Measurements from ENCODE around the gene GP5.

Gene GP5, protein sequence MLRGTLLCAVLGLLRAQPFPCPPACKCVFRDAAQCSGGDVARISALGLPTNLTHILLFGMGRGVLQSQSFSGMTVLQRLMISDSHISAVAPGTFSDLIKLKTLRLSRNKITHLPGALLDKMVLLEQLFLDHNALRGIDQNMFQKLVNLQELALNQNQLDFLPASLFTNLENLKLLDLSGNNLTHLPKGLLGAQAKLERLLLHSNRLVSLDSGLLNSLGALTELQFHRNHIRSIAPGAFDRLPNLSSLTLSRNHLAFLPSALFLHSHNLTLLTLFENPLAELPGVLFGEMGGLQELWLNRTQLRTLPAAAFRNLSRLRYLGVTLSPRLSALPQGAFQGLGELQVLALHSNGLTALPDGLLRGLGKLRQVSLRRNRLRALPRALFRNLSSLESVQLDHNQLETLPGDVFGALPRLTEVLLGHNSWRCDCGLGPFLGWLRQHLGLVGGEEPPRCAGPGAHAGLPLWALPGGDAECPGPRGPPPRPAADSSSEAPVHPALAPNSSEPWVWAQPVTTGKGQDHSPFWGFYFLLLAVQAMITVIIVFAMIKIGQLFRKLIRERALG

GRCh38 chr3:194399166-194399565, at the start of gene GP5:
GP5 (minus strand) TSS chr3:194399266; CDS start chr3:194398282, 984 bp downstream.
- no peak within 1 kb of the TSS for H3K27ac ChIP-seq
- TF ChIP-seq, protein P1, sequence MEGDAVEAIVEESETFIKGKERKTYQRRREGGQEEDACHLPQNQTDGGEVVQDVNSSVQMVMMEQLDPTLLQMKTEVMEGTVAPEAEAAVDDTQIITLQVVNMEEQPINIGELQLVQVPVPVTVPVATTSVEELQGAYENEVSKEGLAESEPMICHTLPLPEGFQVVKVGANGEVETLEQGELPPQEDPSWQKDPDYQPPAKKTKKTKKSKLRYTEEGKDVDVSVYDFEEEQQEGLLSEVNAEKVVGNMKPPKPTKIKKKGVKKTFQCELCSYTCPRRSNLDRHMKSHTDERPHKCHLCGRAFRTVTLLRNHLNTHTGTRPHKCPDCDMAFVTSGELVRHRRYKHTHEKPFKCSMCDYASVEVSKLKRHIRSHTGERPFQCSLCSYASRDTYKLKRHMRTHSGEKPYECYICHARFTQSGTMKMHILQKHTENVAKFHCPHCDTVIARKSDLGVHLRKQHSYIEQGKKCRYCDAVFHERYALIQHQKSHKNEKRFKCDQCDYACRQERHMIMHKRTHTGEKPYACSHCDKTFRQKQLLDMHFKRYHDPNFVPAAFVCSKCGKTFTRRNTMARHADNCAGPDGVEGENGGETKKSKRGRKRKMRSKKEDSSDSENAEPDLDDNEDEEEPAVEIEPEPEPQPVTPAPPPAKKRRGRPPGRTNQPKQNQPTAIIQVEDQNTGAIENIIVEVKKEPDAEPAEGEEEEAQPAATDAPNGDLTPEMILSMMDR (conservative IDR thresholded peaks at IDR 0.05), result no peak

- TF ChIP-seq, protein P1 (conservative IDR thresholded peaks at IDR 0.05), result no peak
Observed at GRCh38 chr3:194447657-194448056, 48.6 kb upstream of the GP5 start.

DNA sequence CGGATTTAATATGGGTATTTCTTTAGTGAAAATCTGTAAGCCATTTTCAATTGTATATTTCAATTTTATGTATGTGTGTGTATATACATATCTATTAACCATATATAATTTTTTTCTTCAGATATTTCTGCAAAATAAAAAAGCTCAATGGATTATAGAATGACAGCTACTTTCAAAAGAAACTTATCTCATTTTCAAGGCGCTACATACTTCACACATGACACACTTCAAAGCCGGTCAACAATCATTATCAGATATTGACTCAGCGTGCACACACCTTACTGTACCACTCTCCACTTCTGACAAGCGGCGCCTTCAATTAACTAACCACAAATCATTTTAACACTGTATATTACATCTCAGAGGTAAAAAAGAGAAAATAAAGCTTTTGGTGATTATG, 48.1 kb upstream of the GP5 start:
- TF ChIP-seq, protein P1 (conservative IDR thresholded peaks at IDR 0.05), result no peak
- H3K27ac ChIP-seq, result peak overlapping the region; percentile 48

More at GRCh38 chr3:194447657-194448056, 48.6 kb upstream of the GP5 start:
- H3K27ac ChIP-seq, result peak overlapping the region; percentile 48

- peak overlapping the region; percentile 48 for H3K27ac ChIP-seq
- TF ChIP-seq, protein P1 (conservative IDR thresholded peaks at IDR 0.05), result no peak
Observed at GRCh38 chr3:194446754-194447153, 47.7 kb upstream of the GP5 start.

DNA sequence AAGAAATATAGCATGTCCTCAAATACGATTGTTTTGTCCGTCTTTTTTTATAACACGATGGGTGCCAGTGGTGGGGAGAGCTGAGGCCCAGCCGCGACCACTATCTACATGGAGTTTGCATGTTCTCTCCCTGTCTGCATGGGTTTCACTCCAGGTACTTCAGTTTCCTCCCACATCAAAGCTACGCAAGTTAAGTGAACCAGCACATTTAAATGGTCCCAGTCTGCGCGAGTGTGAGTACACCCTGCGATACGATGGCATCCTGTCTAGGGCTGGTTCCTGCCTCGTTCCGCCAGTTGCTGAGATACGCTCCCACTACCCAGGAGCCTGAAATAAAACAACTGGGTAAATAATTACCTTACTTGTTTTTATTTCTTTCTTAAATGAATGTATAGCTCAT, 47.1 kb upstream of the GP5 start:
- H3K27ac ChIP-seq, result peak overlapping the region; percentile 48
- TF ChIP-seq, protein P1 (conservative IDR thresholded peaks at IDR 0.05), result no peak

- TF ChIP-seq, protein P1 (conservative IDR thresholded peaks at IDR 0.05), result no peak
- H3K27ac ChIP-seq, result no peak overlapping the region
Observed at GRCh38 chr3:194443901-194444300, 44.8 kb upstream of the GP5 start.

DNA sequence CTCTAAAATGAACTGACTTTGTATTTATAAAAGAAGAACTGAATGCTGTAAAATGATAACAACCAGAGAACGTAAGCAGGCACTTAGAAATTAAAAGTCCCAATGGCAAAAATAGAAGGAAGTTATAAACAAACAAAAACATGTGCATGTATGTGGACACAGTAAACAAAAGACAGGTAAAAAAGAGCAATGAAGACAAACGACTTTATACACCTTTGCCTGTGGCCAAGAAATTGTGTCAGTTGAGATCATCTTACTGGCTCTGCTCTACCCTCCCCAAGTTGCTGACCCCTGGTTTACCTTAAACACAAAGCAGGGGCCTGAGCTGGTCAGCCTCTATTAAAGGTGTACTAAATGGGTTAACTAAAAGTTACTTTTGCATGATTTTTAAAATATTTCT, 41.7 kb upstream of the GP5 start:
- TF ChIP-seq, protein P1 (conservative IDR thresholded peaks at IDR 0.05), result no peak
- H3K27ac ChIP-seq, result peak overlapping the region; percentile 58
